Neuronal stem cell (in vitro differentiated cells): ENCODE measurements around the gene ZNF606.

Experiments used
- DNase-seq: peaks from one replicate; pipeline ENCODE4 v3.0.0-alpha.2; 2013; ENCODE audit warnings: low spot score
- H2AFZ ChIP-seq: one replicate; pipeline ENCODE4 v1.6.1; 2013; ENCODE audit warnings: mild to moderate bottlenecking, low read length, inconsistent platforms
- H2AK5ac ChIP-seq: 2 replicates; pipeline ENCODE4 v1.6.1; 2013; ENCODE audit warnings: low read depth, mild to moderate bottlenecking, inconsistent platforms, low read length, moderate library complexity, mixed read lengths
- H2BK120ac ChIP-seq: 2 replicates; pipeline ENCODE4 v1.6.1; 2013; ENCODE audit warnings: low read depth, mild to moderate bottlenecking, inconsistent platforms, low read length, moderate library complexity, mixed read lengths
- H2BK12ac ChIP-seq: one replicate; pipeline ENCODE4 v1.6.1; 2013; ENCODE audit warnings: low read length, inconsistent platforms
- H2BK15ac ChIP-seq: 2 replicates; pipeline ENCODE4 v1.6.1; 2013; ENCODE audit warnings: mild to moderate bottlenecking, low read length, inconsistent platforms, mixed read lengths
- H2BK5ac ChIP-seq: one replicate; pipeline ENCODE4 v1.6.1; 2013; ENCODE audit warnings: inconsistent platforms, mild to moderate bottlenecking, low read length, moderate library complexity
- H3K14ac ChIP-seq: one replicate; pipeline ENCODE4 v1.6.1; 2013; ENCODE audit warnings: low read length, inconsistent platforms
- H3K18ac ChIP-seq: 2 replicates; pipeline ENCODE4 v1.6.1; 2013; ENCODE audit warnings: low read length, inconsistent platforms
- H3K23ac ChIP-seq: 2 replicates; pipeline ENCODE4 v1.6.1; 2013; ENCODE audit warnings: low read depth, mild to moderate bottlenecking, mixed read lengths, low read length, inconsistent platforms; ENCODE audit not compliant: poor library complexity
- H3K27ac ChIP-seq: replicated peaks from 3 replicates; pipeline ENCODE4 v1.5.1; 2013; ENCODE audit warnings: low read length, inconsistent platforms
- H3K27me3 ChIP-seq, 3 experiments: 2 replicates each; pipeline ENCODE4 v1.6.1; 2013; ENCODE audit warnings: low read length in 3 of 3, mild to moderate bottlenecking in 2 of 3, inconsistent platforms in 1 of 3, low read depth in 1 of 3, mixed read lengths in 1 of 3, moderate library complexity in 1 of 3; ENCODE audit not compliant: control insufficient read depth in 3 of 3, insufficient read depth in 3 of 3
- H3K36me3 ChIP-seq, 2 donors: replicated peaks in 1 of 2; 2 replicates each; pipeline ENCODE4 v1.6.1; 2013; ENCODE audit warnings: low read length in 2 of 2; ENCODE audit not compliant: control insufficient read depth in 2 of 2, insufficient read depth in 2 of 2
- H3K4ac ChIP-seq: 2 replicates; pipeline ENCODE4 v1.6.1; 2013; ENCODE audit warnings: inconsistent platforms, mild to moderate bottlenecking, low read length, moderate library complexity
- H3K4me1 ChIP-seq, 2 donors: 1 replicate in 1 of 2; 2 replicates in 1 of 2; pipeline ENCODE4 v1.6.1; 2013; ENCODE audit warnings: low read length in 2 of 2, low read depth in 1 of 2; ENCODE audit not compliant: control insufficient read depth in 2 of 2, insufficient read depth in 1 of 2
- H3K4me2 ChIP-seq: one replicate; pipeline ENCODE4 v1.6.1; 2013; ENCODE audit warnings: mild to moderate bottlenecking, low read length, inconsistent platforms; ENCODE audit not compliant: insufficient read depth, poor library complexity, severe bottlenecking
- H3K4me3 ChIP-seq, 2 donors: 2 replicates each; pipeline ENCODE4 v1.5.1; 2013; ENCODE audit warnings: low read length in 2 of 2, mild to moderate bottlenecking in 2 of 2, inconsistent platforms in 1 of 2, moderate library complexity in 1 of 2
- H3K79me1 ChIP-seq: one replicate; pipeline ENCODE4 v1.6.1; 2013; ENCODE audit warnings: low read depth, mild to moderate bottlenecking, inconsistent platforms, low read length, moderate library complexity
- H3K9ac ChIP-seq: one replicate; pipeline ENCODE4 v1.6.1; 2013; ENCODE audit warnings: mild to moderate bottlenecking, low read depth, low read length, inconsistent platforms; ENCODE audit not compliant: poor library complexity
- H3K9me3 ChIP-seq, 2 donors: replicated peaks in 1 of 2; 2 replicates each; pipeline versions ENCODE3 to v1.6.1; 2013; ENCODE audit warnings: low read length in 2 of 2, mild to moderate bottlenecking in 2 of 2, inconsistent platforms in 1 of 2, low read depth in 1 of 2, mixed read lengths in 1 of 2, moderate library complexity in 1 of 2; ENCODE audit not compliant: control insufficient read depth in 2 of 2, insufficient read depth in 1 of 2
- H4K8ac ChIP-seq: one replicate; pipeline ENCODE4 v1.6.1; 2013; ENCODE audit warnings: low read depth, mild to moderate bottlenecking, inconsistent platforms, low read length, moderate library complexity
- H4K91ac ChIP-seq: one replicate; pipeline ENCODE4 v1.6.1; 2013; ENCODE audit warnings: low read length, low read depth, mild to moderate bottlenecking, inconsistent platforms; ENCODE audit not compliant: poor library complexity
- WGBS, 2 donors: extraction: QIAGEN DNeasy Blood & Tissue Kit; methylation state at CpG; one replicate each; pipeline ENCODE4 v1.1.7; 2013; ENCODE audit warnings: missing lambda C conversion rate in 2 of 2, mixed read lengths in 1 of 2; ENCODE audit not compliant: insufficient read length in 2 of 2, insufficient replicate concordance in 1 of 2; ENCODE audit errors: extremely low coverage in 2 of 2; 5-methylcytosine and 5-hydroxymethylcytosine counted together

The ZNF606 gene

GRCh38 chr19:58040751-58041525 lies 38.3 kb upstream of the ZNF606 start:
- Histone ChIP-seq H2BK12ac (no peak overlapping the region), H2BK15ac (no peak overlapping the region), H4K8ac (no peak overlapping the region), H3K4me2 (no peak overlapping the region), H3K4me3 (no peak overlapping the region), H3K23ac (no peak overlapping the region), H2BK120ac (no peak overlapping the region), H4K91ac (no peak overlapping the region), H3K9me3 (peaks cover 22 to 37% of the 10 kb centered on the region in 2 donors), H3K27ac (no peak overlapping the region), H3K4ac (no peak overlapping the region), H3K27me3 (peaks cover 0 to 2% (median 0%) of the 10 kb centered on the region in 3 experiments), H2AK5ac (peak overlapping the region; percentile 10), H3K4me1 (peaks cover 0 to 10% of the 10 kb centered on the region in 2 donors), H3K79me1 (peaks cover 3% of the 10 kb centered on the region), H3K18ac (no peak overlapping the region), H3K9ac (peak overlapping the region; percentile 77), H3K14ac (no peak overlapping the region), H3K36me3 (peaks cover 0 to 4% of the 10 kb centered on the region in 2 donors), H2AFZ (peak overlapping the region; percentile 35), H2BK5ac (no peak overlapping the region)
- DNase-seq: no peak
- no CpG with 5 or more reads among the region's 21 CpGs for WGBS, 2 donors

- peaks cover 13 to 42% of the 10 kb centered on the region in 2 donors for H3K9me3 ChIP-seq
- H3K18ac ChIP-seq: peak overlapping the region; percentile 66
- no peak overlapping the region for H3K4me3 ChIP-seq
- no peak overlapping the region for H3K27ac ChIP-seq
- peaks cover 0 to 17% of the 10 kb centered on the region in 2 donors for H3K4me1 ChIP-seq
- no peak overlapping the region for H3K4me2 ChIP-seq
- WGBS, 2 donors: no CpG with 5 or more reads among the region's 8 CpGs
- H3K23ac ChIP-seq: no peak overlapping the region
- H2BK120ac ChIP-seq: no peak overlapping the region
- no peak for DNase-seq
- H2BK15ac ChIP-seq: peak overlapping the region; percentile 61
- H3K9ac ChIP-seq: peak overlapping the region; percentile 51
- no peak overlapping the region for H3K14ac ChIP-seq
- H2BK12ac ChIP-seq: no peak overlapping the region
- peaks cover 0 to 5% of the 10 kb centered on the region in 2 donors for H3K36me3 ChIP-seq
- H2AK5ac ChIP-seq: peak overlapping the region; percentile 17
- peaks cover 0 to 2% (median 0%) of the 10 kb centered on the region in 3 experiments for H3K27me3 ChIP-seq
- no peak overlapping the region for H4K91ac ChIP-seq
- no peak overlapping the region for H4K8ac ChIP-seq
- H3K4ac ChIP-seq: no peak overlapping the region
- H2AFZ ChIP-seq: peak overlapping the region; percentile 69
- H2BK5ac ChIP-seq: peak overlapping the region; percentile 82
- H3K79me1 ChIP-seq: peaks cover 3% of the 10 kb centered on the region
Observed at GRCh38 chr19:58038688-58039204, 36.1 kb upstream of the ZNF606 start.

- WGBS, 2 donors: no CpG with 5 or more reads among the region's 44 CpGs
- peak overlapping the region; percentile 65 for H3K23ac ChIP-seq
- H3K4me2 ChIP-seq: no peak overlapping the region
- H2BK120ac ChIP-seq: peak overlapping the region; percentile 99
- H4K8ac ChIP-seq: peak overlapping the region; percentile 65
- peaks cover 3% of the 10 kb centered on the region for H3K79me1 ChIP-seq
- peak overlapping the region; percentile 97 for H2AK5ac ChIP-seq
- DNase-seq: no peak
- H3K9me3 ChIP-seq: peaks cover 10 to 39% of the 10 kb centered on the region in 2 donors
- H3K4me3 ChIP-seq: no peak overlapping the region
- peaks cover 0 to 2% (median 0%) of the 10 kb centered on the region in 3 experiments for H3K27me3 ChIP-seq
- H2BK15ac ChIP-seq: no peak overlapping the region
- no peak overlapping the region for H3K27ac ChIP-seq
- H4K91ac ChIP-seq: peak overlapping the region; percentile 72
- peak overlapping the region; percentile 76 for H3K14ac ChIP-seq
- H3K36me3 ChIP-seq: peaks cover 0 to 5% of the 10 kb centered on the region in 2 donors
- H3K18ac ChIP-seq: peak overlapping the region; percentile 92
- peak overlapping the region; percentile 98 for H3K4ac ChIP-seq
- peak overlapping the region; percentile 90 for H2BK12ac ChIP-seq
- H3K9ac ChIP-seq: peak overlapping the region; percentile 70
- peak overlapping the region; percentile 69 for H2AFZ ChIP-seq
- H2BK5ac ChIP-seq: peak overlapping the region; percentile 82
- peaks cover 0 to 16% of the 10 kb centered on the region in 2 donors for H3K4me1 ChIP-seq
Observed at GRCh38 chr19:58037927-58038687, 35.5 kb upstream of the ZNF606 start.

- H3K14ac ChIP-seq: no peak overlapping the region
- no peak overlapping the region for H3K4me2 ChIP-seq
- DNase-seq: no peak
- peaks cover 0 to 15% of the 10 kb centered on the region in 2 donors for H3K4me1 ChIP-seq
- H4K91ac ChIP-seq: no peak overlapping the region
- no peak overlapping the region for H2BK5ac ChIP-seq
- H3K27me3 ChIP-seq: no peaks in the 10 kb centered on the region
- no peak overlapping the region for H3K27ac ChIP-seq
- no peak overlapping the region for H2BK120ac ChIP-seq
- H2AK5ac ChIP-seq: no peak overlapping the region
- no peak overlapping the region for H3K9ac ChIP-seq
- no peak overlapping the region for H2BK12ac ChIP-seq
- no peak overlapping the region for H2BK15ac ChIP-seq
- no peak overlapping the region for H2AFZ ChIP-seq
- H3K23ac ChIP-seq: no peak overlapping the region
- no CpG with 5 or more reads among the region's 8 CpGs for WGBS, 2 donors
- H3K79me1 ChIP-seq: no peaks in the 10 kb centered on the region
- no peak overlapping the region for H3K18ac ChIP-seq
- peaks cover 5 to 30% of the 10 kb centered on the region in 2 donors for H3K9me3 ChIP-seq
- H4K8ac ChIP-seq: no peak overlapping the region
- no peak overlapping the region for H3K4me3 ChIP-seq
- no peak overlapping the region for H3K4ac ChIP-seq
- H3K36me3 ChIP-seq: peaks cover 0 to 5% of the 10 kb centered on the region in 2 donors
Observed at GRCh38 chr19:58035863-58036262, 33.2 kb upstream of the ZNF606 start.
